DOHH2 (cell line): ENCODE measurements around the gene ZNF354B.
"Not testable (repeated sequence)": the region's sequence is repeated elsewhere in the genome, so short reads cannot be mapped to it uniquely, and the experiment has no call there.

Source experiments
- H3F3A ChIP-seq: fragments of 200-600 bp; sonication (generic), shearing (Covaris generic); 2 replicates; pipeline ENCODE4 v1.6.0; 2016; ENCODE audit warnings: antibody characterized with exemption, mild to moderate bottlenecking; ENCODE audit not compliant: control insufficient read depth, insufficient read depth
- H3K27ac ChIP-seq: fragments of 200-600 bp; sonication (generic); 2 replicates; pipeline ENCODE4 v1.5.1; 2014; ENCODE audit warnings: low read depth, mild to moderate bottlenecking, low read length, moderate library complexity
- H3K27me3 ChIP-seq: fragments of 200-600 bp; sonication (generic); 2 replicates; pipeline ENCODE4 v1.6.1; 2014; ENCODE audit warnings: mild to moderate bottlenecking, low read length, mixed read lengths; ENCODE audit not compliant: control insufficient read depth
- H3K36me3 ChIP-seq: fragments of 200-600 bp; sonication (generic); 2 replicates; pipeline ENCODE4 v1.6.1; 2014; ENCODE audit warnings: mild to moderate bottlenecking, low read length, moderate library complexity, mixed read lengths; ENCODE audit not compliant: control insufficient read depth
- H3K4me1 ChIP-seq: fragments of 200-600 bp; sonication (generic); 2 replicates; pipeline ENCODE4 v1.6.1; 2014; ENCODE audit warnings: mild to moderate bottlenecking, low read length, mixed read lengths; ENCODE audit not compliant: control insufficient read depth
- H3K4me2 ChIP-seq: fragments of 200-600 bp; sonication (generic); 2 replicates; pipeline ENCODE4 v1.6.0; 2014; ENCODE audit warnings: mild to moderate bottlenecking, low read length, moderate library complexity
- H3K4me3 ChIP-seq: fragments of 200-600 bp; sonication (generic); 2 replicates; pipeline ENCODE4 v1.5.1; 2014; ENCODE audit warnings: mild to moderate bottlenecking, low read length, mixed read lengths
- H3K79me2 ChIP-seq: fragments of 200-600 bp; sonication (generic); 2 replicates; pipeline ENCODE4 v1.6.1; 2014; ENCODE audit warnings: mild to moderate bottlenecking, low read length, mixed read lengths; ENCODE audit not compliant: control insufficient read depth
- H3K9me2 ChIP-seq: fragments of 200-600 bp; sonication (generic); replicated peaks from 2 replicates; pipeline ENCODE4 v1.6.1; 2014; ENCODE audit warnings: mild to moderate bottlenecking, low read length, mixed read lengths; ENCODE audit not compliant: control insufficient read depth
- H3K9me3 ChIP-seq: fragments of 200-600 bp; sonication (generic); 2 replicates; pipeline ENCODE4 v1.6.1; 2014; ENCODE audit warnings: antibody characterized with exemption, low read length, mixed read lengths; ENCODE audit not compliant: control insufficient read depth, insufficient read depth
- H4K20me1 ChIP-seq: fragments of 200-600 bp; sonication (generic); 2 replicates; pipeline ENCODE4 v1.6.0; 2014; ENCODE audit warnings: low read depth, mild to moderate bottlenecking, antibody characterized with exemption, low read length, moderate library complexity; ENCODE audit not compliant: control insufficient read depth, insufficient read depth
- CTCF ChIP-seq: fragments of 200-600 bp; sonication (generic); IDR thresholded peaks from one replicate; pipeline ENCODE4 v1.5.1; 2014; ENCODE audit warnings: antibody characterized with exemption, mild to moderate bottlenecking, low read depth, low read length; ENCODE audit not compliant: poor library complexity, severe bottlenecking
- EZH2phosphoT487 ChIP-seq: fragments of 200-600 bp; sonication (generic); IDR thresholded peaks from 2 replicates; pipeline ENCODE4 v1.6.1; 2017; ENCODE audit warnings: borderline replicate concordance, mild to moderate bottlenecking, antibody characterized with exemption, low read length, moderate library complexity, mixed read lengths

Gene ZNF354B

DNA sequence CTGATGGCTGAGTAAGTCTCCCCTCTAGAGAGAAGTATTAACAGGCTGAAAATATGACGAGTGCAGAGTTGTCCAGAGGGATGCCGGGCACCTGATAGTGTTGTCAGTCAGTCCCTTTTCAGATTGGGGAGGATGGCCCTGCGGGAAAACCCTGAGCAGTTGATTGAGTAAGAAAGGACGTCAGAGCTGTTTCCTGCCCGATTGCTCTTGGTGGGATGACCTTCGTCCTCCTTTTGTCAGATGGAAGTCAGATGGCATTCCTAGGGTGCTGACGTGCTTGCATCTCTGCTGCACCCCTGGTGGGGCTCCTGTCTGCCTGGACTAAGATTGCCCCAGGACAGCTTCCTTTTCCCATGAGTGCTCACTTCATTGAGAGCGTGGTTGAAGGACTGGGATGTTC is 9.8 kb downstream of the ZNF354B start:
- Histone ChIP-seq H3K4me2 (no peak overlapping the region), H3K9me3 (peaks cover 14% of the 10 kb centered on the region; the same call in 1 of the 2 replicates), H3K4me1 (no peaks in the 10 kb centered on the region), H3K9me2 (no peaks in the 10 kb centered on the region), H3K36me3 (peaks cover 78% of the 10 kb centered on the region), H3K4me3 (no peak overlapping the region), H3K79me2 (no peaks in the 10 kb centered on the region), H4K20me1 (no peaks in the 10 kb centered on the region), H3K27ac (no peak overlapping the region), H3K27me3 (no peaks in the 10 kb centered on the region), H3F3A (no peaks in the 10 kb centered on the region)
- TF ChIP-seq EZH2phosphoT487, result no peak
- no peak for TF ChIP-seq CTCF

DNA sequence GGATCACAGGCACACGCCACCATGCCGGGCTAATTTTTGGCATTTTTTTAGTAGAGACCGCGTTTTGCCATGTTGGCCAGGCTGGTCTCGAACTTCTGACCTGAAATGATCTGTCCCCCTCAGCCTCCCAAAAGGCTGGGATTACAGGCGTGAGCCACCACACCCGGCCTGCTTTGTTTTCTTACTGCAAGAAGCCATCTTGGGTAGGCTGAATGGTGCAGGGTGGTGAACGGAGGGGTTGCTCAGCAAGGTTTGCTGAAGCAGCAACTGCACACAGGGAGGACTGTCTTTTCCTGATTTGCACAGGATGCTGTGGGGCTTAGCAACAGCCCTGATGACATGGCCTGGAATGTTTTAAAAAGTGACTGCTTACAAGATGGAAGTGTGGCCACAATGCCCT is 10.7 kb downstream of the ZNF354B start:
- H3K9me2 ChIP-seq, result no peaks in the 10 kb centered on the region
- peaks cover 23% of the 10 kb centered on the region; the same call in 1 of the 2 replicates for H3K9me3 ChIP-seq
- H3K79me2 ChIP-seq, result no peaks in the 10 kb centered on the region; the same call in 1 of the 2 replicates
- no peak for TF ChIP-seq CTCF
- H3K27me3 ChIP-seq, result no peaks in the 10 kb centered on the region
- H3K4me2 ChIP-seq, result no peak overlapping the region
- no peaks in the 10 kb centered on the region for H3F3A ChIP-seq
- no peaks in the 10 kb centered on the region for H3K4me1 ChIP-seq
- no peak overlapping the region for H3K4me3 ChIP-seq
- no peak overlapping the region for H3K27ac ChIP-seq
- H4K20me1 ChIP-seq, result no peaks in the 10 kb centered on the region
- H3K36me3 ChIP-seq, result peaks cover 83% of the 10 kb centered on the region

DNA sequence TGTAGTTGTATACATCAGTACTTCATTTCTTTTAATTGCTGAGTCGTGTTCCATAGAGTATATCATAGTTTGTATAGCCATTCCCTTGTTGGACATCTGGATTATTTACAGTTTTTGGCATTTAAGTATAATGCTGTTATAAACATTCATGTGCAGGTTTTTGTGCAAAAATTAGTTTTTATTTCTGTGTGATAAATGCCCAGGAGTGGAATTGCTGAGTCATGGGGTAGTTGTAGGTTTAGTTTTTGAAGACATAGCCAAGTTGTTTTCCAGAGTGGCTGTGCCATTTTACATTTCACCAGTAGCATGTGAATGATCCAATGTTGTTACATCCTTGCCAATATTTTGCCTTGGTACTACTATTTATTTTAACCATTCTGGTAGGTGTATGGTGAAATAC is 12.5 kb downstream of the ZNF354B start:
- peaks cover 84% of the 10 kb centered on the region for H3K36me3 ChIP-seq
- H3K4me2 ChIP-seq, result no peak overlapping the region
- H3K27ac ChIP-seq, result no peak overlapping the region
- no peaks in the 10 kb centered on the region for H3K4me1 ChIP-seq
- H4K20me1 ChIP-seq, result no peaks in the 10 kb centered on the region
- TF ChIP-seq EZH2phosphoT487 (no peak), CTCF (no peak)
- H3F3A ChIP-seq, result no peaks in the 10 kb centered on the region
- no peaks in the 10 kb centered on the region for H3K9me2 ChIP-seq
- peaks cover 31% of the 10 kb centered on the region; the same call in 1 of the 2 replicates for H3K9me3 ChIP-seq
- no peaks in the 10 kb centered on the region; the same call in 1 of the 2 replicates for H3K79me2 ChIP-seq
- no peaks in the 10 kb centered on the region for H3K27me3 ChIP-seq
- H3K4me3 ChIP-seq, result no peak overlapping the region

- not testable (repeated sequence) for H4K20me1 ChIP-seq, H3K4me2 ChIP-seq, H3K9me2 ChIP-seq, H3K4me3 ChIP-seq, H3F3A ChIP-seq, H3K27me3 ChIP-seq, H3K79me2 ChIP-seq, H3K4me1 ChIP-seq, H3K27ac ChIP-seq
- Histone ChIP-seq H3K9me3 (peaks cover 30% of the 10 kb centered on the region), H3K36me3 (peaks cover 73% of the 10 kb centered on the region)
These were observed 23.5 kb downstream of the ZNF354B start for GRCh38 chr5:178883115-178883694.
